IMR-90 (cell line): ENCODE data around the gene CMTM6. TPM values are rescaled to one million over a fixed set of nuclear protein-coding genes. Genes with fewer than 3 reads are reported as not detected.

Experiments used
- ATAC-seq: fragments of 200-7000 bp; cut with Tn5 transposase; 2 replicates; pipeline ENCODE4 v1.9.1; 2020; ENCODE audit warnings: low read depth, mild to moderate bottlenecking, moderate library complexity
- BruUV-seq: library from RNA; stranded (reverse); fragments of 400-500 nt; replicated peaks from 2 replicates; lab custom pipeline; 2021; lab: Mats Ljungman, UMichigan
- CTCF ChIA-PET: fragments of 300-600 bp; formaldehyde crosslinking; extraction: SDS; loops from one replicate; lab custom pipeline; 2021; ENCODE audit warnings: antibody characterized with exemption; lab: Yijun Ruan, JAX
- POLR2A ChIA-PET: fragments of 300-600 bp; sonication (Branson Sonifier 250); formaldehyde crosslinking; loops from one replicate; lab custom pipeline; 2022; ENCODE audit warnings: antibody characterized with exemption; ENCODE audit not compliant: unreplicated experiment; lab: Charles Lee
- DNase-seq: peaks from one replicate; pipeline ENCODE4 v3.0.0; 2013
- H2AFZ ChIP-seq: replicated peaks from 2 replicates; pipeline ENCODE3; 2013; ENCODE audit warnings: low read length, mild to moderate bottlenecking; ENCODE audit not compliant: poor library complexity
- H2AK5ac ChIP-seq: 2 replicates; pipeline ENCODE4 v1.6.1; 2013; ENCODE audit warnings: low read depth, low read length, inconsistent platforms
- H2AK9ac ChIP-seq: replicated peaks from 2 replicates; pipeline ENCODE3; 2013; ENCODE audit warnings: mild to moderate bottlenecking, low read depth, low read length, moderate library complexity; ENCODE audit not compliant: poor library complexity
- H2BK120ac ChIP-seq: 2 replicates; pipeline ENCODE4 v1.6.1; 2013; ENCODE audit warnings: low read depth, low read length, inconsistent platforms
- H2BK15ac ChIP-seq: 3 replicates; pipeline ENCODE4 v1.6.1; 2013; ENCODE audit warnings: low read depth, low read length, inconsistent platforms
- H2BK20ac ChIP-seq: 2 replicates; pipeline ENCODE4 v1.6.1; 2013; ENCODE audit warnings: low read depth, mild to moderate bottlenecking, inconsistent platforms, low read length, moderate library complexity
- H2BK5ac ChIP-seq: 2 replicates; pipeline ENCODE4 v1.6.1; 2013; ENCODE audit warnings: mild to moderate bottlenecking, low read depth, low read length, inconsistent platforms; ENCODE audit not compliant: poor library complexity, severe bottlenecking
- H3K14ac ChIP-seq: replicated peaks from 2 replicates; pipeline ENCODE4 v1.6.1; 2013; ENCODE audit warnings: low read depth, low read length, inconsistent platforms
- H3K18ac ChIP-seq: 2 replicates; pipeline ENCODE4 v1.6.1; 2013; ENCODE audit warnings: low read depth, low read length, control low read depth
- H3K23ac ChIP-seq: 2 replicates; pipeline ENCODE4 v1.6.1; 2013; ENCODE audit warnings: low read depth, low read length, inconsistent platforms
- H3K27ac ChIP-seq: 2 replicates; pipeline ENCODE4 v1.5.1; 2013; ENCODE audit warnings: mild to moderate bottlenecking, control low read depth, low read length; ENCODE audit not compliant: insufficient read depth
- H3K27me3 ChIP-seq: 2 replicates; pipeline ENCODE4 v1.6.1; 2013; ENCODE audit warnings: low read length; ENCODE audit not compliant: control insufficient read depth, insufficient read depth
- H3K36me3 ChIP-seq: 2 replicates; pipeline ENCODE4 v1.6.1; 2013; ENCODE audit warnings: low read length, mixed read lengths; ENCODE audit not compliant: control insufficient read depth, insufficient read depth
- H3K4ac ChIP-seq: 2 replicates; pipeline ENCODE4 v1.6.1; 2013; ENCODE audit warnings: low read depth, low read length, inconsistent platforms
- H3K4me1 ChIP-seq: 2 replicates; pipeline ENCODE4 v1.6.1; 2013; ENCODE audit warnings: low read length, mixed read lengths; ENCODE audit not compliant: control insufficient read depth, insufficient read depth
- H3K4me2 ChIP-seq: 2 replicates; pipeline ENCODE4 v1.6.1; 2013; ENCODE audit warnings: low read depth, mild to moderate bottlenecking, control low read depth, low read length, moderate library complexity
- H3K4me3 ChIP-seq: 2 replicates; pipeline ENCODE4 v1.5.1; 2013; ENCODE audit warnings: low read depth, mild to moderate bottlenecking, control low read depth, low read length, moderate library complexity; ENCODE audit not compliant: insufficient read depth
- H3K56ac ChIP-seq: 2 replicates; pipeline ENCODE4 v1.6.1; 2013; ENCODE audit warnings: low read length, inconsistent platforms; ENCODE audit not compliant: insufficient read depth; ENCODE audit errors: extremely low read depth
- H3K79me1 ChIP-seq, 2 experiments: 2 replicates each; pipeline ENCODE4 v1.6.1; 2013; ENCODE audit warnings: low read length in 2 of 2, inconsistent platforms in 1 of 2, low read depth in 1 of 2
- H3K9ac ChIP-seq: 2 replicates; pipeline ENCODE4 v1.6.1; 2013; ENCODE audit warnings: low read depth, low read length, control low read depth
- H3K9me1 ChIP-seq: 2 replicates; pipeline ENCODE4 v1.6.1; 2013; ENCODE audit warnings: low read length, inconsistent platforms; ENCODE audit not compliant: insufficient read depth
- H3K9me3 ChIP-seq: 2 replicates; pipeline ENCODE4 v1.6.1; 2013; ENCODE audit warnings: low read length; ENCODE audit not compliant: control insufficient read depth, insufficient read depth
- H4K20me1 ChIP-seq: 2 replicates; pipeline ENCODE4 v1.6.1; 2013; ENCODE audit warnings: low read length, inconsistent platforms; ENCODE audit not compliant: insufficient read depth
- H4K5ac ChIP-seq: 2 replicates; pipeline ENCODE4 v1.6.1; 2013; ENCODE audit warnings: mild to moderate bottlenecking, low read depth, low read length, control low read depth
- H4K8ac ChIP-seq, 2 experiments: 2 replicates each; pipeline ENCODE4 v1.6.1; 2013; ENCODE audit warnings: low read depth in 2 of 2, low read length in 2 of 2, control low read depth in 1 of 2, inconsistent platforms in 1 of 2
- H4K91ac ChIP-seq: 2 replicates; pipeline ENCODE4 v1.6.1; 2013; ENCODE audit warnings: low read depth, low read length, inconsistent platforms; ENCODE audit not compliant: insufficient read depth
- CEBPB ChIP-seq: IDR thresholded peaks from 2 replicates; pipeline ENCODE4 v1.6.1; 2012; ENCODE audit warnings: low read depth, low read length, improper control_type of control experiment
- CHD1 ChIP-seq: IDR thresholded peaks from 2 replicates; pipeline ENCODE4 v1.6.1; 2012; ENCODE audit warnings: low read depth, low read length, improper control_type of control experiment
- CTCF ChIP-seq: conservative IDR thresholded peaks from 2 replicates; pipeline ENCODE4 v1.5.1; 2012; ENCODE audit warnings: mild to moderate bottlenecking, low read depth, low read length, improper control_type of control experiment
- ELK1 ChIP-seq: fragments of 150-350 bp; IDR thresholded peaks from 2 replicates; pipeline ENCODE4 v1.6.1; 2016; ENCODE audit warnings: low read depth, mild to moderate bottlenecking, low read length, moderate library complexity, borderline replicate concordance
- FOS ChIP-seq: fragments of 150-350 bp; IDR thresholded peaks from 2 replicates; pipeline ENCODE4 v1.6.1; 2016; ENCODE audit warnings: low read depth, low read length
- MAFK ChIP-seq: IDR thresholded peaks from 2 replicates; pipeline ENCODE4 v1.6.1; 2012; ENCODE audit warnings: low read depth, low read length, improper control_type of control experiment
- MAZ ChIP-seq: IDR thresholded peaks from 2 replicates; pipeline ENCODE4 v1.6.1; 2012; ENCODE audit warnings: low read depth, mild to moderate bottlenecking, low read length, improper control_type of control experiment, moderate library complexity, borderline replicate concordance
- MXI1 ChIP-seq: IDR thresholded peaks from 2 replicates; pipeline ENCODE4 v1.6.1; 2012; ENCODE audit warnings: low read depth, mild to moderate bottlenecking, low read length, moderate library complexity, borderline replicate concordance
- NFE2L2 ChIP-seq: fragments of 150-350 bp; IDR thresholded peaks from 2 replicates; pipeline ENCODE4 v1.6.1; 2016; ENCODE audit warnings: low read depth, mild to moderate bottlenecking, low read length
- RAD21 ChIP-seq: IDR thresholded peaks from 2 replicates; pipeline ENCODE4 v1.6.1; 2012; ENCODE audit warnings: low read length, improper control_type of control experiment
- RCOR1 ChIP-seq: IDR thresholded peaks from 2 replicates; pipeline ENCODE4 v1.6.1; 2012; ENCODE audit warnings: mild to moderate bottlenecking, low read length, improper control_type of control experiment; ENCODE audit not compliant: insufficient replicate concordance
- RFX5 ChIP-seq: IDR thresholded peaks from 2 replicates; pipeline ENCODE4 v1.8.0; 2012; ENCODE audit warnings: low read depth, mild to moderate bottlenecking, low read length, moderate library complexity
- WGBS, 2 experiments: methylation state at CpG; one replicate each; pipeline versions ENCODE4 v1.1.5 to v1.1.7; 2013; ENCODE audit warnings: missing lambda C conversion rate in 2 of 2; ENCODE audit not compliant: insufficient read length in 1 of 2; ENCODE audit errors: extremely low coverage in 2 of 2; 5-methylcytosine and 5-hydroxymethylcytosine counted together
- dilution Hi-C: fragments of 300-500 bp; cut with HindIII; formaldehyde crosslinking; loops from one replicate; pipeline ENCODE4 v1.14.3; 2018; ENCODE audit warnings: low sequenced_read_pairs; ENCODE audit not compliant: unreplicated experiment
- in situ Hi-C: fragments of 300-500 bp; cut with MboI; formaldehyde crosslinking; loops from 3 replicates; pipeline ENCODE4 v1.14.3; 2019; ENCODE audit warnings: low sequenced_read_pairs, inconsistent platforms, mixed read lengths
- intact Hi-C: fragments of 100-400 bp; cut with micrococcal nuclease; formaldehyde crosslinking; loops from 2 replicates; pipeline ENCODE4 v1.10.0; 2022
- polyA plus RNA-seq, 3 experiments: library from polyadenylated mRNA; depleted of rRNA; stranded (reverse); fragments of >200 nt; gene quantifications; 2 replicates each; pipeline ENCODE4 v1.2.3, GENCODE V29; 2012; ENCODE audit warnings: low replicate concordance in 1 of 3
- total RNA-seq: library from RNA; depleted of rRNA; stranded (reverse); fragments of >200 nt; gene quantifications from 2 replicates; pipeline ENCODE4 v1.2.3, GENCODE V29; 2012

Gene CMTM6
- total and polyA plus RNA-seq, 2 of the 4 experiments (the other 2 are of a cell fraction): 29.4 to 36.6 TPM

GRCh38 chr3:32454731-32455608 is 47.7 kb downstream of the CMTM6 start:
- dilution Hi-C loops (no loop called here), in situ Hi-C loops (no loop called here)

More at GRCh38 chr3:32454731-32455608, 47.7 kb downstream of the CMTM6 start:
- Histone ChIP-seq H3K23ac (no peak overlapping the region), H2BK5ac (no peak overlapping the region), H3K18ac (peak overlapping the region; percentile 21; the same call in 1 of the 2 replicates), H3K36me3 (no peaks in the 10 kb centered on the region), H3K27me3 (no peaks in the 10 kb centered on the region), H3K4me2 (no peak overlapping the region), H2AFZ (peak overlapping the region; percentile 24), H3K4me1 (peaks cover 10% of the 10 kb centered on the region), H4K8ac (no peak overlapping the region), H4K91ac (no peak overlapping the region; the same call in 1 of the 2 replicates), H2BK20ac (no peak overlapping the region), H2AK5ac (peak overlapping the region; percentile 5; the same call in 1 of the 2 replicates), H3K4me3 (no peak overlapping the region), H3K14ac (peak overlapping the region; percentile 40; the same call in 1 of the 2 replicates), H2BK15ac (no peak overlapping the region), H3K9me3 (no peaks in the 10 kb centered on the region), H3K27ac (no peak overlapping the region), H3K4ac (peak overlapping the region; percentile 25; the same call in 1 of the 2 replicates), H3K56ac (no peak overlapping the region), H4K20me1 (0 out of 2 replicates have a peak, but pooled peaks cover 6% of the 10 kb centered on the region), H3K9me1 (peaks cover 6% of the 10 kb centered on the region; the same call in 1 of the 2 replicates), H3K79me1 (no peaks in the 10 kb centered on the region), H3K9ac (no peak overlapping the region), H2AK9ac (no peak overlapping the region), H2BK120ac (no peak overlapping the region), H4K5ac (no peak overlapping the region)
- intact Hi-C loops: loop anchor here (5.0 kb wide), 1 partner anchor 53 kb away; no protein-coding TSS in a partner anchor
- ATAC-seq (peak; percentile 10; the same call in 1 of the 2 replicates), DNase-seq (peak; percentile 16)
- WGBS, 2 experiments: 80% methylated on average over 2 of the region's 15 CpGs; no CpG with 5 or more reads in 1 of the 2 experiments
- no peak for TF ChIP-seq NFE2L2
- TF ChIP-seq MXI1: no peak
- TF ChIP-seq RCOR1: no peak
- no peak for TF ChIP-seq MAZ
- no peak for TF ChIP-seq RAD21
- no peak for TF ChIP-seq CHD1
- no peak for TF ChIP-seq MAFK
- TF ChIP-seq CTCF: no peak
- TF ChIP-seq ELK1: no peak
- TF ChIP-seq CEBPB: no peak
- TF ChIP-seq RFX5: no peak
- TF ChIP-seq FOS: no peak
- ChIA-PET CTCF (no interaction called here), POLR2A (interaction anchor here (0.6 kb wide), 1 partner anchor 146 kb away, joined by 11 read pairs; no protein-coding TSS in a partner anchor)
- BruUV-seq: no TSS peak
